Measurements from ENCODE around the gene NADSYN1. TPM values are rescaled to one million over a fixed set of nuclear protein-coding genes. Genes with fewer than 3 reads are reported as not detected.

NADSYN1 gene
- total RNA-seq, 2 experiments from 2014 or later, result 76.6 to 78.9 TPM

DNA sequence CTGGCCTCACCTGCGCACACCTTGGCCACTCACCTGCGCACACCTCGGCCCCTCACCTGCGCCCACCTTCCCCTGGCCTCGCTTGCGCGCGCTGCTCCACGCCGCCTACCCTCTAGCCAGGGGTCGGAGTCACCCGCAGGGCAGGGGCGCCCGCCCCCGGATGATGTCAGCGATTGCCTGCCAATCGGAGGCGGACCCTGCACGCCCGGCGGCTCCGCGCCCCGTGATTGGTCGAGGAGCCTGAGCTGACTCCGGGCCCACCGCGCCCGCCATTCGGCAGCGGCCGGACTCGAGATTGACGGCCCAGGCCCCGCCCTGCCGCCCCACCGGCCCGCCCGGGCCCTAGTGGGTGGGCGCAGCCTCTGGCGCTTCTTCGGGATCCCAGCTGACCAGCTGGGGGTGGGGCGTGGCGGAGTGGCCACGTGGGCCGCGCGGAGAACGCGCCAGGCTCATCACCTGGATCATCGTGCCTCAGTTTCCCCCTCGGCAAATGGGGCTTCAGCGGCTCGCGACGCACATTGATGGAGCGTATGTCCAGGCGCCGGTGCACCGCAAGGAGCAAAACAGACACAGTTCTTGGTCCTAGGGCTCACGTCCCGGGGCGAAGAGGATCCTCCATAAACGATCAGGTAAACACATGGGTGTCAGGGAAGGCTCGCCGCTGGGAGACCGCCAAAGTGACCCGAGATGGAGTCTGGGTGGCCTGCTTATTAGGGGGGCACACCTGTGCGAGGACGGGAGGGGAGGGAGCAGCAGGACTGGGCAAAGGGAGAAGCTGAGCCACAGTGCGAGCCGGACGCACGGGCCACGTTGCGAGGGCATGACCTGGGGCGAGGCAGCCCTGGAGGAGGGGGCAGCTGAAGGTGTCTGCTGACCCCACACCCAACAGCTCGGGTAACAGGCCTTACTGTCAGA, 4.5 kb upstream of the NADSYN1 start, which contains the start of gene DHCR7:
DHCR7 (minus strand) TSS at position 137 of the 915 bp plus-strand sequence. CDS start 3,441 bp downstream, outside the sequence.
- Mint-ChIP-seq H3K36me3 (ENCODE audit: low read depth) (peaks cover 38% of the 10 kb centered on the region), H3K4me3 (peak within 1 kb of the TSS; percentile 91), H3K27me3 (ENCODE audit: low read depth) (no peaks in the 10 kb centered on the region), H3K9me3 (peaks cover 2% of the 10 kb centered on the region), H3K4me1 (ENCODE audit: low read depth) (peaks cover 40% of the 10 kb centered on the region), H3K27ac (peak within 1 kb of the TSS; percentile 86)
- DNase-seq, result peak; percentile 93
- intact Hi-C loops (cut with micrococcal nuclease), result loop anchor here (2.0 to 5.0 kb wide), 2 partner anchors 40 to 774 kb away; partner anchors contain the start of gene INPPL1
- CTCF ChIA-PET, result no interaction called here

DNA sequence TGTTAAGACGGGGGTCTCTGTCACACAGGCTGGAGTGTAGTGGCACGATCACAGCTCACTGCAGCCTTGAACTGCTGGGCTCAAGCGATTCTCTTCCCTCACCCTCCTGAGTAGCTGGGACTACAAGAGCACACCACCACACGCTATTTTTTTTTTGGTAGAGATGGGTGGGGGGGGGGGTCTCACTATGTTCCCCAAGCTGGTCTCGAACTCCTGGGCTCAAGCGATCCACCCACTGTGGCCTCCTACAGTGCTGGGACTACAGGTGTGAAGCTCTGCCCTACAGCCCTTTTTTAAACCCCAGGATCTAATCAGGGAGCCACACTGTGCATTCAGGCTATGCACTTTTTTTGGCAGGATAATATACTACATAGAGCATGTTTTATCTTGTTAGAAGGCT, 3.4 kb upstream of the NADSYN1 start:
- CTCF ChIA-PET, result no interaction called here
- Mint-ChIP-seq H3K4me1 (ENCODE audit: low read depth) (peaks cover 50% of the 10 kb centered on the region), H3K9me3 (peaks cover 2% of the 10 kb centered on the region), H3K36me3 (ENCODE audit: low read depth) (peaks cover 31% of the 10 kb centered on the region), H3K27me3 (ENCODE audit: low read depth) (no peaks in the 10 kb centered on the region), H3K27ac (peak overlapping the region; percentile 86), H3K4me3 (peak overlapping the region; percentile 91)
- DNase-seq, result no peak
- intact Hi-C loops (cut with micrococcal nuclease), result loop anchor here (2.0 to 5.0 kb wide), 2 partner anchors 39 to 773 kb away; partner anchors contain the start of gene INPPL1

DNA sequence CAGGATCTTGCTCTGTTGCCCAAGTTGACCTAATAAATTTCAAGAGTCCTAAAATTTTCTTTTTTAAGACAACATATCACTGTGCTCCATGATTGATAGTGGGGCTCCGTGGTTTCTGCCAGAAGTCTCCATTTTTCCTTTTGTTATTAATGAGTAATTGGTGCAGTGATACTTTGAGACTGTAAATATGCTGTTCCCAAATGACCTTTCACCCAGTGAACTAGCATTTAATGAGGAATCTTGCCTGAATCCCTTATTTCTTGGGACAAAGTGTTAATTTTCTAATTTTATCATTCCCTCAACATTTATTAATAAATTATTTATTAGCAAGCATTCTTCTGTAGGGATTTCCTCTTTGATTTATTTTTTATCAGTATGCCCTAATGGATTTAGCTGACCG, 2.5 kb upstream of the NADSYN1 start:
- H3K4me1 Mint-ChIP-seq (ENCODE audit: low read depth), result peaks cover 51% of the 10 kb centered on the region
- H3K27ac Mint-ChIP-seq, result no peak overlapping the region
- no peak overlapping the region for H3K4me3 Mint-ChIP-seq
- no peak for DNase-seq
- no peaks in the 10 kb centered on the region for H3K27me3 Mint-ChIP-seq (ENCODE audit: low read depth)
- peaks cover 2% of the 10 kb centered on the region for H3K9me3 Mint-ChIP-seq
- intact Hi-C loops (cut with micrococcal nuclease), result loop anchor here (5.0 kb wide), 2 partner anchors 112 to 1248 kb away; partner anchors contain the start of gene FADD
- CTCF ChIA-PET, result no interaction called here
- peaks cover 30% of the 10 kb centered on the region for H3K36me3 Mint-ChIP-seq (ENCODE audit: low read depth)

GRCh38 chr11:71450939-71451338, 2.1 kb upstream of the NADSYN1 start:
- H3K4me3 Mint-ChIP-seq, result peak overlapping the region; percentile 2
- H3K36me3 Mint-ChIP-seq (ENCODE audit: low read depth), result peaks cover 31% of the 10 kb centered on the region
- H3K27ac Mint-ChIP-seq, result peak overlapping the region; percentile 27
- peaks cover 2% of the 10 kb centered on the region for H3K9me3 Mint-ChIP-seq
- no peaks in the 10 kb centered on the region for H3K27me3 Mint-ChIP-seq (ENCODE audit: low read depth)
- CTCF ChIA-PET, result no interaction called here
- no peak for DNase-seq
- intact Hi-C loops (cut with micrococcal nuclease), result loop anchor here (5.0 kb wide), 2 partner anchors 111 to 1249 kb away; partner anchors contain the start of gene FADD
- peaks cover 54% of the 10 kb centered on the region for H3K4me1 Mint-ChIP-seq (ENCODE audit: low read depth)

GRCh38 chr11:71451596-71452198, 1.3 kb upstream of the NADSYN1 start:
- Mint-ChIP-seq H3K27me3 (ENCODE audit: low read depth) (no peaks in the 10 kb centered on the region), H3K27ac (peak overlapping the region; percentile 90), H3K36me3 (ENCODE audit: low read depth) (peaks cover 30% of the 10 kb centered on the region), H3K9me3 (no peaks in the 10 kb centered on the region), H3K4me1 (ENCODE audit: low read depth) (peaks cover 58% of the 10 kb centered on the region), H3K4me3 (peak overlapping the region; percentile 90)
- no peak for DNase-seq
- CTCF ChIA-PET, result no interaction called here
- intact Hi-C loops (cut with micrococcal nuclease), result loop anchor here (5.0 kb wide), 2 partner anchors 111 to 1249 kb away; partner anchors contain the start of gene FADD

DNA sequence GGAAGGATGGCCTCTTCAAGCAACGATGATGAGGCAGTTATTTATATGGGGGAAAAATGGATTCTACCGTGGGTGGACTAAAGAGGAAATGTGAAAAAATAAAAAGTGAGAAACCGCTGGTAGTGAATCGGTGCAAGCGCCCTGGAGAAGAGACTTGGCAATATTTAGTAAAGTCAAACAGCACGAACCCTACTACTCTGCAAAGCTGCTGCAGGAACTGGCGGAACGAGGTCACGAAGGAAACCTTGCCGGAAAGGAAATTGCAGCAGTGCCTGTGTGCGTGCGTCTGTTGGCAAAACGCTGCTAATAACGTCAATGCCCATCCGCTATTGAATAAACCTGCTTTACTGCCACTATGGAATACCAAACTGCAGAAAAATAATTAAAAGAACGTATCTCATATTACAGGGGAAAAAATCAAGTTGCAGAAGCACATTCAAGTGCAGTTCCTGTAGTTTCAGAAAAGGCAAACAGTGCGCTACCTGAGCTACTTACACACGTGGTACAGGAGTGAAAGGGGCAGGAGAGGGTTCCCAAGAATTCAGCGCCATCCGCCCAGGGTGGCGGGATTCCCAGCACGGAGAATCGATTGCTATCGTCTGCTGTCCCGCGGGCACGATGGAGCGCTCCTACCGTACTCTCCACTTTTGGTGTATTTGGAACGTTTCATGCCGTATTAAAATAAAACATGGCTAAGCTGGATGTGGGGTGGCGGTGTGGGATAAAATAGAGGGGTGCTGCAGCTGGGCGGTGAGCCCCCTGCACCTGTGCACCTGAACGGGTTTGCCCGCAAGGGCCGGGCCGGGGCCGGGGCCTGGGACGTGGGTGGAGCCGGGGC, 585 bp upstream of the NADSYN1 start:
- CTCF ChIA-PET, result no interaction called here
- DNase-seq, result peak; percentile 75
- peaks cover 25% of the 10 kb centered on the region for H3K36me3 Mint-ChIP-seq (ENCODE audit: low read depth)
- intact Hi-C loops (cut with micrococcal nuclease), result loop anchor here (1.0 to 5.0 kb wide), 3 partner anchors 110 to 1250 kb away; partner anchors contain the start of genes ANAPC15 and FADD
- peaks cover 50% of the 10 kb centered on the region for H3K4me1 Mint-ChIP-seq (ENCODE audit: low read depth)
- H3K9me3 Mint-ChIP-seq, result no peaks in the 10 kb centered on the region
- H3K27me3 Mint-ChIP-seq (ENCODE audit: low read depth), result no peaks in the 10 kb centered on the region
- H3K27ac Mint-ChIP-seq, result peak overlapping the region; percentile 90
- peak overlapping the region; percentile 90 for H3K4me3 Mint-ChIP-seq

DNA sequence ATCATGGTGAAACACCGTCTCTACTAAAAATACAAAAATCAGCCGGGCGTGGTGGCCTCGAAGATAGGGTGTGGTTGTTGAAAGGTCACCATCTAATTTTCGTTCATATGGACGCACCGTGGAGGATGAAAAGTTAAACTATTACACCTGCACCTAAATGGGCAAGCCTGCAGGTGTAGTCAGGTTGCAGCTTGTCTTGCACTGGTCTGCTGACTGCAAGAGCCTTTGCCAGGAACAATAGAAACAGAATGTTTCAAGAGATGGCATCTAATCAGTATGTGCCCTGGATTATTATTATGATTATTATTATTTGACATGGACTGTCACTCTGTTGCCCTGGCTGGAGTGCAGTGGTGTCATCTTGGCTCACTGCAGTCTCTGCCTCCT, 908 bp downstream of the NADSYN1 start:
- CTCF ChIA-PET, result no interaction called here
- H3K4me1 Mint-ChIP-seq (ENCODE audit: low read depth), result peaks cover 46% of the 10 kb centered on the region
- DNase-seq, result no peak
- no peaks in the 10 kb centered on the region for H3K27me3 Mint-ChIP-seq (ENCODE audit: low read depth)
- peak overlapping the region; percentile 90 for H3K4me3 Mint-ChIP-seq
- H3K9me3 Mint-ChIP-seq, result no peaks in the 10 kb centered on the region
- H3K27ac Mint-ChIP-seq, result no peak overlapping the region
- peaks cover 26% of the 10 kb centered on the region for H3K36me3 Mint-ChIP-seq (ENCODE audit: low read depth)
- intact Hi-C loops (cut with micrococcal nuclease), result loop anchor here (1.0 to 5.0 kb wide), 3 partner anchors 108 to 1252 kb away; partner anchors contain the start of genes ANAPC15 and FADD

DNA sequence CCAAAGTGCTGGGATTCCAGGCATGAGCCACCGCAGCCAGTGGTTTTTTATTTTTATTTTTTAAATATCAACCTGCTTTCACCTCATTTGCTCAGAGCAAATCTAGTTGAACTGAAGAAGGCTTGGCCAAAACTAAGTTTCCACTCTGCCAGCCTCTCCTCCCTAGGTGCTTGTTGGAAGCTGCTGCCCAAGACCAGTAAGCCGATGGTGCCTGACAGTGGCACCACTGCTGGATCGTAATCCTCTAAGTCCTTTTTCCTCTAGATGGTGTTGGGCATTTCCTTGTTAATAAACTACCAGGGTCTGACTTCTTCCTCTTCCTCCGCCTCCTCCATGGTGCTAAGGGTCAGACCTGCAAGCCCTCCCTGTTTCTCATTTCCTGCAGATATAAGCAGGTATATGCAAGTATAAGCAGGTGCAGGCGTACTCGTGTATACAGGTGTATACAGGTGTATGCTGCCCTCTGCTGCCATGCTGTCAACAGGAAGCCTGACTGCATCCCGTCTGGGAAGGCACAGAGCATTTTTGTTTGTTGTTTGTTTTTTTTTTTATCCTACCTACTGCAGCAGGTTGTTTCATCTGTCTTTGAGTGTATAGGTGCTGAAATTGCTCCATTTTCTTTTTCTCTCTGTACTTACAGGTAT, 1.6 kb downstream of the NADSYN1 start:
- H3K9me3 Mint-ChIP-seq, result no peaks in the 10 kb centered on the region
- no peaks in the 10 kb centered on the region for H3K27me3 Mint-ChIP-seq (ENCODE audit: low read depth)
- CTCF ChIA-PET, result no interaction called here
- H3K4me3 Mint-ChIP-seq, result peak overlapping the region; percentile 65
- DNase-seq, result peak; percentile 50
- H3K4me1 Mint-ChIP-seq (ENCODE audit: low read depth), result peaks cover 46% of the 10 kb centered on the region
- no peak overlapping the region for H3K27ac Mint-ChIP-seq
- H3K36me3 Mint-ChIP-seq (ENCODE audit: low read depth), result peaks cover 28% of the 10 kb centered on the region
- intact Hi-C loops (cut with micrococcal nuclease), result loop anchor here (5.0 kb wide), 2 partner anchors 108 to 1252 kb away; partner anchors contain the start of gene FADD

DNA sequence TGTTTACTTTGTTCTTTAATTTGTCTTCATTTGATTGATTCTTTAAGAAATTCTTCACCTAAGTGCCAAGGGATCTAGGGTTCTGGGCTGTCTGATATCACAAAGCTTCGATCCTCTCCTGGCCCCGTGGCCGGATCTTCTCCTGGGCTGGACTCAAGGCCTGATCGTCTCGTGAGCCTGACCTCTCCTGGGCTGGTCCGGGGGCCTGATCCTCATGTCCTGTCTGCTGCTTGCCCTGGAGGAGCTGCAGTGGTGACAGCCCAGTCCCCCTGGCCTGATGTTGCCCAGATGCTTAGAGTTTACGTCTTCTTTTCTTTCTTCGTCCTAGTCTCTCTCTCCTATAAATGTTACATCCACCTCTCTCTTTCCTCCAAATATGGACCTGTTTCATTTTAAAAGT, 3.3 kb downstream of the NADSYN1 start:
- H3K36me3 Mint-ChIP-seq (ENCODE audit: low read depth), result peaks cover 42% of the 10 kb centered on the region

DNA sequence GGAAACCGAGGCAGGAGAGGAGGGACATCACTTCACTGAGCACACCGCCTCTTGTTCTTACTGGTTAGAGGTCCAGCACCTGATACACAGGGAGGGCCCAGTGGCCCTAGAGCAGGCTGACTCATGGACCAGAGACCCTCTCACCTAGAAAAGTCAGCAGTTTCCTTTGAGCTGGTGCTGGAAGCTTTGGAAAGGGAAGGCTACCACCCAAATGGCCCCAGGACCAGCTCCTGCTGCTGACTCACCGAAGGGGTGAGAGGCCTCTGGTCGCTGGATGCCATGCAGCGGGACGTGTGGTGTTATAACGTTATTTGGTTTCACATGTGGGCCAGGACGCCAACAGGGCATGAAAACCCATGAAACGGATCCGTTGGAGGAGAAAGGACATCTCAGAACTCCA, 3.8 kb downstream of the NADSYN1 start:
- intact Hi-C loops (cut with micrococcal nuclease), result no loop called here
- DNase-seq, result no peak
- Mint-ChIP-seq H3K4me3 (no peak overlapping the region), H3K27me3 (ENCODE audit: low read depth) (no peaks in the 10 kb centered on the region), H3K36me3 (ENCODE audit: low read depth) (peaks cover 45% of the 10 kb centered on the region), H3K4me1 (ENCODE audit: low read depth) (peaks cover 27% of the 10 kb centered on the region), H3K27ac (no peak overlapping the region), H3K9me3 (no peaks in the 10 kb centered on the region)
- CTCF ChIA-PET, result no interaction called here

More for the DNA sequence above, 3.3 kb downstream of the NADSYN1 start:
- no peak overlapping the region for H3K4me3 Mint-ChIP-seq
- CTCF ChIA-PET, result no interaction called here
- intact Hi-C loops (cut with micrococcal nuclease), result no loop called here
- DNase-seq, result no peak
- H3K4me1 Mint-ChIP-seq (ENCODE audit: low read depth), result peaks cover 32% of the 10 kb centered on the region
- H3K9me3 Mint-ChIP-seq, result no peaks in the 10 kb centered on the region
- H3K27me3 Mint-ChIP-seq (ENCODE audit: low read depth), result no peaks in the 10 kb centered on the region
- H3K27ac Mint-ChIP-seq, result no peak overlapping the region

DNA sequence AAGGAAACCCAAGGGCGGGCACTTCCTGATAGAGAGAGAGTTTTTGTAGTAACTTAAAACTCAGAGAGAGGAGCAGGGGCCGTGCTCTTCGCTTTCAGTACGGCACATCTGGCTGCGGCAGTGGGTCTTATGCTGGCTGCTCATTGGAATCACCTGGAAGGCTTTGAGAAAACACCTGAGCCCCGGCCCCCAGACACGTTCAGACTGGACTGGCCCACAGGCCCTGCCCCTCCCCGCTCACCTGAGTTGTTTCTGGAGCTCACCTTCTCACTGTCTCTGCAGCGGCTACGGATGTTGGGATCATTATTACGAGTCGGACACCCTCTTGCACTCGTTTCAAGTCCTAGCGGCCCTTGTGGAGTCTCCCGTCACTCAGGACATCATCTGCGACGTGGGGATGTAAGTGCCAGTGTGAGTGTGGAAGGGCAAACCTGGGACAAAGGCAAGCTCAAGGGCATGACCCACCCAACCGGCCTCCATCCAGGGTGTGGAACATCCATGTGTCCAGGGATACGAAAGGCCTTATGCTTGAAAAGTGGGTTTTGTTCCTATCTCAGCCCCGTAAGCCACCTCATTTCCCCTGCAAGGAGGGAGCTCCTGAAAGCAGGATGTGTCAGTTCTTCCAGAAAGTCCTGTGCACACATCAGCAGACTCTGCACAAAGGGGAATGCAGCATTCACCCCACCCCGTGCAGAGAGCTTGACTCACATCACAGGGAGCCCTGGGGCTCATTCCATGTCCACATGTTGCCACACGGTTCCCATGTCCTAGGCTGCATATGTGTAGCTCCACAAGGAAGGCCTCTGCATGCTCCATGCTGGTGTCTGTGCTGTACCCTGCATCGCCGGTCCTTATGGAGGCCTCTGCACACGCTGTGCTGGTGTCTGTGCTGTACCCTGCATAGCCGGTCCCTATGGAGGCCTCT, 5.4 kb downstream of the NADSYN1 start:
- no peak for DNase-seq
- peaks cover 22% of the 10 kb centered on the region for H3K4me1 Mint-ChIP-seq (ENCODE audit: low read depth)
- H3K27me3 Mint-ChIP-seq (ENCODE audit: low read depth), result no peaks in the 10 kb centered on the region
- H3K36me3 Mint-ChIP-seq (ENCODE audit: low read depth), result peaks cover 49% of the 10 kb centered on the region
- H3K27ac Mint-ChIP-seq, result no peak overlapping the region
- CTCF ChIA-PET, result no interaction called here
- no peak overlapping the region for H3K4me3 Mint-ChIP-seq
- intact Hi-C loops (cut with micrococcal nuclease), result no loop called here
- no peaks in the 10 kb centered on the region for H3K9me3 Mint-ChIP-seq
